T-helper 17 cell (primary cell): ENCODE data around the gene UBE2D2. TPM values are rescaled to one million over a fixed set of nuclear protein-coding genes. Genes with fewer than 3 reads are reported as not detected.
A peak's percentile ranks its signal among the peaks of the same experiment; 100 is the strongest.
"Not testable (repeated sequence)": the region's sequence is repeated elsewhere in the genome, so short reads cannot be mapped to it uniquely, and the experiment has no call there.

Source experiments
- ATAC-seq: fragments of 150-1000 bp; cut with Tn5 transposase; 2 replicates; pipeline ENCODE4 v1.10.0; 2021; ENCODE audit warnings: mild to moderate bottlenecking, moderate library complexity
- DNase-seq, 3 donors: peaks; one replicate each; pipeline versions ENCODE4 v3.0.0 to v3.0.0-alpha.2; 2020 to 2021
- H3K9me3 ChIP-seq: one replicate; pipeline ENCODE4 v1.7.0; 2013; ENCODE audit warnings: low read length, mild to moderate bottlenecking; ENCODE audit not compliant: control insufficient read depth, poor library complexity, severe bottlenecking
- H3K27ac Mint-ChIP-seq: one replicate; pipeline ENCODE4 v1.8.0; 2022; ENCODE audit warnings: mild to moderate bottlenecking, moderate library complexity, mixed read lengths
- H3K27me3 Mint-ChIP-seq: one replicate; pipeline ENCODE4 v1.8.0; 2022; ENCODE audit warnings: mixed read lengths
- H3K36me3 Mint-ChIP-seq: one replicate; pipeline ENCODE4 v1.8.0; 2022; ENCODE audit warnings: low read depth, mixed read lengths
- H3K4me1 Mint-ChIP-seq: one replicate; pipeline ENCODE4 v1.8.0; 2022; ENCODE audit warnings: mild to moderate bottlenecking, mixed read lengths
- H3K4me3 Mint-ChIP-seq: one replicate; pipeline ENCODE4 v1.8.0; 2022; ENCODE audit warnings: mild to moderate bottlenecking, moderate library complexity, mixed read lengths
- total RNA-seq, 4 donors: library from RNA in 2 of 4; stranded (reverse) in 2 of 4; gene quantifications; one replicate each; pipeline ENCODE4 v1.2.3 and lab custom pipeline; 2022 to 2026

The UBE2D2 gene
- 100 to 1,000 TPM; 153 to 165 TPM for total RNA-seq
- 115 to 136 reads per million in 2 donors for total RNA-seq (lab: John Stamatoyannopoulos, UW)

DNA sequence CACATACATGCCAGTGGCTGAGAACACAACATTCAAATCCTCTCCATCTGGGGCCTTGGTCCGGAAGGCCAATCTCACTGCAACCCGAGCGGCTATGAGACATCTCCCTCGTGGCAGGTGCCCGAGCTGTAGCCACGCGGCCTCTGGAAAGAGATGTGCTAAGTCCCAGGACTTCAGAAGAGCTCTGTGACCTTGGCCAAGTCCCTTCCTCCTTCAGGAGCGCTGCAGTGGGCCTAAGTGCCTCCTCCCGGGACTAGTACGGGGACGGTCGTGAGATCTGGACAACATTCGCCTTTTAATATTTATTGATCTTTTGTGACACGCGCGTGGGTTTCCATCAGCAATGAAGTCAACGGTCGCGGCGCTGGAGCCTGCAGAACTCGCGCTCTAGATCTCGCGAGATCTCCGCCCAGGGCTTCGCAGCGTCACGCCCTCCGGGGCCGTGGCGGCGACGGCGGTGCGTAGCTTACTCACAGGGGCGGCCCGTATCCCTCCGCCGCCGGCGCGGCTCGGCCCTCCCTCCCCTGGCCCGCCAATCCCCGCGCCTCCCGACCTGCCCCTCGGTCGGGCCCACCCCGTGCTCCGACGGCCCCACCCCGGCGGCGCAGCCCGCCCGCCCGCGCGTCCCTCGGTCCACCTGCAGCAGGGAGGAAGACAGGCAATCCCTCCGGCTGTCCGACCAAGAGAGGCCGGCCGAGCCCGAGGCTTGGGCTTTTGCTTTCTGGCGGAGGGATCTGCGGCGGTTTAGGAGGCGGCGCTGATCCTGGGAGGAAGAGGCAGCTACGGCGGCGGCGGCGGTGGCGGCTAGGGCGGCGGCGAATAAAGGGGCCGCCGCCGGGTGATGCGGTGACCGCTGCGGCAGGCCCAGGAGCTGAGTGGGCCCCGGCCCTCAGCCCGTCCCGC lies at the start of gene UBE2D2:
Gene UBE2D2 (plus strand): TSS at position 588 of the 903 bp plus-strand sequence. CDS start 453 bp downstream, outside the sequence.
- DNase-seq = peak; percentile 96 to 98 (median 97)
- peak; percentile 87 for ATAC-seq
- Mint-ChIP-seq H3K4me1 (peaks cover 30% of the 10 kb centered on the region), H3K27me3 (no peaks in the 10 kb centered on the region), H3K27ac (peak within 1 kb of the TSS; percentile 96), H3K36me3 (no peaks in the 10 kb centered on the region), H3K4me3 (peak within 1 kb of the TSS; percentile 98)
- H3K9me3 ChIP-seq = no peaks in the 10 kb centered on the region

- H3K4me3 Mint-ChIP-seq = no peak overlapping the region
- peaks cover 2% of the 10 kb centered on the region for H3K36me3 Mint-ChIP-seq
- peak overlapping the region; percentile 1 for H3K27ac Mint-ChIP-seq
- DNase-seq = no peak
- ATAC-seq = no peak
- no peaks in the 10 kb centered on the region for H3K27me3 Mint-ChIP-seq
- H3K9me3 ChIP-seq = no peaks in the 10 kb centered on the region
- peaks cover 35% of the 10 kb centered on the region for H3K4me1 Mint-ChIP-seq
These were observed 48.3 kb upstream of the UBE2D2 start for GRCh38 chr5:139512786-139513390.

GRCh38 chr5:139513434-139513833 lies 47.7 kb upstream of the UBE2D2 start:
- H3K36me3 Mint-ChIP-seq, H3K27ac Mint-ChIP-seq, H3K27me3 Mint-ChIP-seq, H3K4me3 Mint-ChIP-seq, H3K9me3 ChIP-seq: not testable (repeated sequence)
- peaks cover 38% of the 10 kb centered on the region for H3K4me1 Mint-ChIP-seq
- ATAC-seq (peak; percentile 65), DNase-seq (peak; percentile 58 to 69 (median 61))

- H3K27ac Mint-ChIP-seq = no peak overlapping the region
- H3K9me3 ChIP-seq = no peaks in the 10 kb centered on the region
- DNase-seq (no peak), ATAC-seq (no peak)
- peaks cover 1% of the 10 kb centered on the region for H3K27me3 Mint-ChIP-seq
- H3K4me3 Mint-ChIP-seq = no peak overlapping the region
- H3K36me3 Mint-ChIP-seq = peaks cover 2% of the 10 kb centered on the region
- H3K4me1 Mint-ChIP-seq = peaks cover 42% of the 10 kb centered on the region
These were observed 47.2 kb upstream of the UBE2D2 start for GRCh38 chr5:139513852-139514485.

DNA sequence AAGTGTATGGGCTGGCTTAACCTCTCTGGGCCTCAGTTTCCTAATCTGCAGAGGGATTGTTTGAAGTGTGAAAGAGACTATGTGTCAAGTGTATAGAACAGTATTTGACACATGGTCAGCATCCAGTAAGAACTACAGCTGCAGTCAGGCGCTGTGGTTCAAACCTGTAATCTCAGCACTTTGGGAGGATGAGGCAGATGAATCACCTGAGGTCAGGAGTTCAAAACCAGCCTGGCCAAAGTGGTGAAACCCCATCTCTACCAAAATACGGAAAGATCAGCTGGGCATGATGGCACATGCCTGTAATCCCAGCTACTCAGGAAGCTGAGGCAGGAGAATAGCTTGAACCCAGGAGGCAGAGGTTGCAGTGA lies 46.7 kb upstream of the UBE2D2 start:
- Mint-ChIP-seq H3K4me3 (no peak overlapping the region), H3K36me3 (peaks cover 2% of the 10 kb centered on the region), H3K27ac (no peak overlapping the region), H3K4me1 (peaks cover 43% of the 10 kb centered on the region), H3K27me3 (peaks cover 6% of the 10 kb centered on the region)
- no peaks in the 10 kb centered on the region for H3K9me3 ChIP-seq
- DNase-seq (no peak), ATAC-seq (no peak)

DNA sequence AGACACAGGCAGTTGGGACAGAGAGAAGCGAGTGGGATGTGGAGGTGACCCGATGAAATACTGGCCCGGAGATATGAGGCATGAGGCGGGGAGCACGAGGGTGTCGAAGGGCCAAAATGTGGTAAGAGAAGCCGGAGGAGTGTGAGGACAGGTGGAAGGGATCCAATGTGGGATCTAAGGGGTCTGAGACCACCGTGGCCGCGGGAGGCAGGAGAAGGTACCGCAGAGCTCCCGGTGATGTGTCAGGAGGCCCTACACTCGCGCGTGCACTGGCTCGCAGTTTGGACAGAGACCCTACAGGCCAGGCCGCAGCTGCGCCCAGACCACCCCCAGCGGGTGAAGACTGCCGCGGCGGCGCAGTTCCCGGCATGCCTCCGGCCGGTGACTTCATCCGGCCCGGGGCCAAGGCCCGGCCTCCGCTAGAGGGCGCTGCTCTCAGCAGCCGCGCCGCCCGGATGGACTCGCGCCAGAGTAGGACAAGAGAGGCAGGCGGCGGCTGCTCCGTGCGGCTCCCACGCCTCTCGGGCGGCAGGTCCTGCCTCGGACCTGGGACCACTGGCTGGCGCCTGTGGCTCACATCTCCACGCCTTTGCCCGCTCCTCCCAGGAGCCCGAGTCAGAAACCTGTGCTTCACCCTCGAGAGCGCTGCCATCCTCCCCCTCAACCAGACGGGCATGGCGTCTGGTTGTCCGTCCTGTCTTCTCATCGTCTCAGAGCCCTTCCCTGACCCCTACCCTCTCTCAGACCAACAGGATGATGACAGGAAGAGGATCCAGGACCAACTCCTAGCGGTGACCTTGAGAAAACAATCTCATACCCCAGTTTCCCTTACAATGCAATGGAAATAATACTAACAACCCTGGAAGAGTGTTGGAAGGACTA lies 43.2 kb upstream of the UBE2D2 start:
- H3K27ac Mint-ChIP-seq = peak overlapping the region; percentile 92
- DNase-seq (peak; percentile 82 to 92 (median 89)), ATAC-seq (peak; percentile 97)
- H3K36me3 Mint-ChIP-seq = peaks cover 2% of the 10 kb centered on the region
- H3K27me3 Mint-ChIP-seq = peaks cover 10% of the 10 kb centered on the region
- peak overlapping the region; percentile 94 for H3K4me3 Mint-ChIP-seq
- peaks cover 19% of the 10 kb centered on the region for H3K4me1 Mint-ChIP-seq
- no peaks in the 10 kb centered on the region for H3K9me3 ChIP-seq

GRCh38 chr5:139523635-139524445 lies 37.3 kb upstream of the UBE2D2 start:
- Mint-ChIP-seq H3K4me1 (peaks cover 7% of the 10 kb centered on the region), H3K4me3 (no peak overlapping the region), H3K36me3 (no peaks in the 10 kb centered on the region), H3K27ac (no peak overlapping the region), H3K27me3 (peaks cover 10% of the 10 kb centered on the region)
- H3K9me3 ChIP-seq = no peaks in the 10 kb centered on the region
- no peak for ATAC-seq
- no peak for DNase-seq

DNA sequence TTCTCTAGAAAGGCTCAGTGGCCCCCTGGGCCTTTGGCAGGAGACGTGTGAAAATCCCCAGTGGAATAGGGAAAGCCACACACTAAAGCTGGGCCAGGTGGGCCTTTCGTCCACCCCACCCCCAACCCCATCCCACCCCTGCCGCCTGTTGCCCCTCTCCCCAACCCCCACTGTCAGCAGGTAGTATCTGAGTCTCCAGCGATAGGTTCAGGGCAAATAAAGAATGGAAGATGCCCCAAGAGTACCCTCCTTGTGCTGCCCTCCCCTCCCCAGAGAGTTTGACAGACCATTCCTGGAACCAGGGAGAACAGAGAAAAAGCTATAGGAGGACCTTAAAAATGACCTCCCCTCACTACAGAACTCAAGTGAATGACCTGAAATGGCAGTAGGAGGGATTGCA lies 36.7 kb upstream of the UBE2D2 start:
- H3K9me3 ChIP-seq = no peaks in the 10 kb centered on the region
- H3K4me3 Mint-ChIP-seq = no peak overlapping the region
- no peak overlapping the region for H3K27ac Mint-ChIP-seq
- H3K4me1 Mint-ChIP-seq = peaks cover 4% of the 10 kb centered on the region
- DNase-seq (no peak), ATAC-seq (no peak)
- peaks cover 4% of the 10 kb centered on the region for H3K27me3 Mint-ChIP-seq
- no peaks in the 10 kb centered on the region for H3K36me3 Mint-ChIP-seq

DNA sequence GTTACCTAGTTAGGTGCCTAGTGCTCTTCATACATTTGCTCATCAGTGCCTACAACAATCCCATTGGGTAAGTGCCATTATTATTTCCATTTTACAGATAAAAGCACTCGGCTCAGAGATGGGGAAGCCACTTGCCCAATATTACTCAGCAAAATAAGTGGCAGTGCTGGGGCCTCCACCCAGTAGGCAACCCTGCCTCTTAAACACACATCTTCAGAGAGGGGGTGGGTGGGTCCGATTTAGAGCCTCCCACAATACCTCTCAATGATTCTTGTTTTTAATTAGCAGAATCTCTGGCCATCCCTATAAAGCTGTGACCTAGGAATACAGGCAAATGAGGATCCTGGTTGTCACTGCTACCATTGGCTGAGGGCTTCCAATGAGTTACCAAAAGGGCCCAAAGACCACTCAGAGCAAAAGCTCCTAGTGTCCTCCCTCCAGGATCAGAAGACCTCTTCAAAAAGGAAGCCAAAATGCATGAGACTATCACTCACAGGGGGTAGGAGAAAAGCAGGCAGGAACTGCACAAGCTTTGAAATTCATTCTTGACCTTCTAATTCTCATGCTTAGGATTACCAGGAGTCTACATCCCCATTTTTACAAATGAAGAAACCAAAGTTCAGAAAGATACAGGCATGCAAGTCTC lies 36.1 kb upstream of the UBE2D2 start:
- no peaks in the 10 kb centered on the region for H3K27me3 Mint-ChIP-seq
- ATAC-seq (no peak), DNase-seq (no peak)
- H3K36me3 Mint-ChIP-seq = no peaks in the 10 kb centered on the region
- H3K27ac Mint-ChIP-seq = no peak overlapping the region
- peaks cover 4% of the 10 kb centered on the region for H3K4me1 Mint-ChIP-seq
- H3K4me3 Mint-ChIP-seq = no peak overlapping the region
- H3K9me3 ChIP-seq = no peaks in the 10 kb centered on the region

DNA sequence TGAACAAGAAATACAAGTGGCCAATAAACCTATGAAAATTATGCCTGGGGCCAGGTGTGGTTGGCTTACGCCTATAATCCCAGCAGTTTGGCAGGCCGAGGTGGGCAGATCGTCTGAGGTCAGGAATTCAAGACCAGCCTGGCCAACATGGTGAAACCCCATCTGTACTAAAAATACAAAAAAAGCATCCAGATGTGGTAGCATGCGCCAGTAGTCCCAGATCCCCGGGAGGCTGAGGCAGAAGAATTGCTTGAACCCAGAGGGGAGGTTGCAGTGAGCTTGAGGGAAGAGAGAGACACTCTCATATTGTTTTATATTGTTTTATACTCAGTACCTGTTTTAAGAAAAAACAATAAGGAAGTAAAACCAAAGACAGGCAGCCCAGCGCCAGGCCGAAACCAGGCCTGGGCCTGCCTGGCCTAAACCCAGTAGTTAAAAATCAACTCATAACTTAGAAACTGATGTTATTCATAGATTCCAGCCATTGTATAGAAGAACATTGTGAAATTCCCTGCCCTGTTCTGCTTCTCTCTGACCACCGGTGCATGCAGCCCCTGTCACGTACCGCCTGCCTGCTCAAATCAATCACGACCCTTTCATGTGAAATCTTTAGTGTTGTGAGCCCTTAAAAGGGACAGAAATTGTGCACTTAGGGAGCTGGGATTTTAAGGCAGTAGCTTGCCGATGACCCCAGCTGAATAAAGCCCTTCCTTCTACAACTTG lies 35.4 kb upstream of the UBE2D2 start:
- H3K27me3 Mint-ChIP-seq, H3K4me1 Mint-ChIP-seq, H3K9me3 ChIP-seq, H3K36me3 Mint-ChIP-seq, ATAC-seq, H3K4me3 Mint-ChIP-seq, H3K27ac Mint-ChIP-seq, DNase-seq: not testable (repeated sequence)

DNA sequence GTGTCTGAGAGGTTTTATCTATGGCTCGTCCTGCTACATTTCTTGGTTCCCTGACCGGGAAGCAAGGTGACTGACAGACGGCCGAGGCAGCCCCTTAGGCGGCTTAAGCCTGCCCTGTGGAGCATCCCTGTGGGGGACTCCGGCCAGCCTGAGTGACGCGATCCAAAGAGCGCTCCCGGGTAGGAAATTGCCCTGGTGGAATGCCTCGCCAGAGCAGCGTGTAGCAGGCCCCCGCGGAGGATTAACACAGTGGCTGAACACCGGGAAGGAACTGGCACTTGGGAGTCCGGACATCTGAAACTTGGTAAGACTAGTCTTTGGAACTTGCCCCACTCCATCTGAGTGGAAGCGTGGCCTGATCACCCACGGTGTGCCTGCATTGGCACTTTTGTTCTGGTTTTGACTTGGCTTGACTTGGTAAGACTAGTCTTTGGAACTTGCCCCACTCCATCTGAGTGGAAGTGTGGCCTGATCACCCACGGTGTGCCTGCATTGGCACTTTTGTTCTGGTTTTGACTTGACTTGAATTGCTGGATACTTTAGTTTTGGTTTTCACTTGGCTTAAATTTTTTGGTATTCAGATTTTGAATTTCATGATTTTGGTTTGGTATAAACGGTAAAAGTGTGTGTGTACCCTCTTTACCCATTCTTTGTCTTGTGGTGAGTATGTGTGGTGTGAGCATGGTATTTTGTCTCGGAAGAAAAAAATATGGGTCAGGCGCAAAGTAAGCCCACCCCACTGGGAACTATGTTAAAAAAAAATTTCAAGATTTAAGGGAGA lies 34.6 kb upstream of the UBE2D2 start:
- not testable (repeated sequence) for H3K27ac Mint-ChIP-seq, DNase-seq, ATAC-seq, H3K4me1 Mint-ChIP-seq, H3K9me3 ChIP-seq, H3K36me3 Mint-ChIP-seq, H3K4me3 Mint-ChIP-seq, H3K27me3 Mint-ChIP-seq
